HL-60 (cell line): ENCODE results near the gene GOLGA8O.
"Not testable (repeated sequence)": the region's sequence is repeated elsewhere in the genome, so short reads cannot be mapped to it uniquely, and the experiment has no call there.

Experiments
- DNase-seq, 2 experiments: peaks; one replicate each; pipeline ENCODE4 v3.0.0-alpha.2; 2010 to 2020; ENCODE audit warnings: low read depth in 1 of 2, low spot score in 1 of 2
- H3K27ac ChIP-seq: fragments of 250-450 bp; sonication (Bioruptor Pico); replicated peaks from 2 replicates; pipeline ENCODE4 v1.5.1; 2020; ENCODE audit warnings: mild to moderate bottlenecking, moderate library complexity
- H3K27me3 ChIP-seq: fragments of 250-450 bp; sonication (Bioruptor Pico); 2 replicates; pipeline ENCODE4 v1.5.1; 2021; ENCODE audit warnings: mild to moderate bottlenecking, moderate library complexity; ENCODE audit not compliant: insufficient read depth, poor library complexity, severe bottlenecking
- H3K4me3 ChIP-seq: replicated peaks from 2 replicates; pipeline ENCODE4 v1.5.1; 2011; ENCODE audit warnings: mild to moderate bottlenecking, control low read depth, low read length; ENCODE audit not compliant: insufficient read depth

Gene GOLGA8O

DNA sequence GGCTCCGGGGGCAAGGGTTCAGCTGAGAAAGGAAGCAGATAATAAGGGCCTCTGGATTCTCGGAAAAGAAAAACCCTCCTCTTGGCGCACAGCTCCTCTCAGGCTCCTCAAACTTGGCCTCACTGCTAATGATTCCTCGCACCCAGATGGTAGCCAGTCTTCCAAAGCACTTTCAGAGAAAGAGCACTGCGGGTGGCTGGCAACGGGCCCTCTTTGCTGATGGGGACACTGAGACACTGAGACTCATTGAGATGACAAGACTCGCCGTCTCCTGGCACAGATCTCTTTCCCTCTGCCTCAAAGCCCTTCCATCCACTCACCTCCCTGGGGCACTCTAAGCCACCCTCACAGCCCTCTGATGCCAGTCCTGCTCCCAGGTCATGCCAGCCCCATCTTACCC is 58.9 kb downstream of the GOLGA8O start:
- DNase-seq, H3K4me3 ChIP-seq, H3K27me3 ChIP-seq, H3K27ac ChIP-seq: not testable (repeated sequence)
